Liver (tissue), 9 donors: Measurements from ENCODE around the gene HHIPL2. TPM values are rescaled to one million over a fixed set of nuclear protein-coding genes. Genes with fewer than 3 reads are reported as not detected.

ENCODE experiments used
- DNase-seq: peaks from one replicate; pipeline ENCODE4 v3.0.0-alpha.2; 2017; ENCODE audit warnings: low spot score
- H3K27ac ChIP-seq, 2 donors: one replicate each; pipeline ENCODE4 v1.7.0; 2013; ENCODE audit warnings: inconsistent platforms in 2 of 2, low read length in 2 of 2, control low read depth in 1 of 2, low read depth in 1 of 2, mild to moderate bottlenecking in 1 of 2
- H3K27me3 ChIP-seq, 4 donors: one replicate each; pipeline versions ENCODE4 v1.6.1 to v1.7.0; 2013; ENCODE audit warnings: low read length in 3 of 4, inconsistent platforms in 1 of 4, mild to moderate bottlenecking in 1 of 4, moderate library complexity in 1 of 4; ENCODE audit not compliant: control insufficient read depth in 4 of 4, insufficient read depth in 4 of 4
- H3K36me3 ChIP-seq, 4 donors: one replicate each; pipeline versions ENCODE4 v1.6.1 to v1.7.0; 2013; ENCODE audit warnings: low read length in 3 of 4, mild to moderate bottlenecking in 3 of 4, low read depth in 1 of 4, moderate library complexity in 1 of 4; ENCODE audit not compliant: control insufficient read depth in 4 of 4, insufficient read depth in 3 of 4
- H3K4me1 ChIP-seq, 4 donors: one replicate each; pipeline versions ENCODE4 v1.6.1 to v1.7.0; 2013; ENCODE audit warnings: low read length in 3 of 4, mild to moderate bottlenecking in 3 of 4, moderate library complexity in 1 of 4; ENCODE audit not compliant: control insufficient read depth in 4 of 4, insufficient read depth in 4 of 4
- H3K4me3 ChIP-seq, 3 donors: one replicate each; pipeline versions ENCODE4 v1.6.1 to v1.7.0; 2013; ENCODE audit warnings: low read length in 3 of 3, control low read depth in 1 of 3, low read depth in 1 of 3, mild to moderate bottlenecking in 1 of 3
- H3K9ac ChIP-seq, 2 donors: one replicate each; pipeline ENCODE4 v1.7.0; 2013; ENCODE audit warnings: low read length in 2 of 2, mild to moderate bottlenecking in 2 of 2, moderate library complexity in 2 of 2, control low read depth in 1 of 2, low read depth in 1 of 2
- H3K9me3 ChIP-seq, 4 donors: one replicate each; pipeline versions ENCODE4 v1.6.1 to v1.7.0; 2013; ENCODE audit warnings: low read length in 3 of 4; ENCODE audit not compliant: control insufficient read depth in 4 of 4
- EGR1 ChIP-seq, 2 donors: IDR thresholded peaks; 2 replicates each; pipeline ENCODE4 v1.6.1; 2016 to 2018; ENCODE audit warnings: antibody characterized with exemption in 2 of 2, low read depth in 2 of 2
- FOXA1 ChIP-seq: IDR thresholded peaks from 2 replicates; pipeline ENCODE4 v1.6.1; 2016; ENCODE audit warnings: antibody characterized with exemption
- FOXA2 ChIP-seq: IDR thresholded peaks from 2 replicates; pipeline ENCODE4 v1.6.1; 2016; ENCODE audit warnings: antibody characterized with exemption
- GABPA ChIP-seq, 2 donors: IDR thresholded peaks in 1 of 2; conservative IDR thresholded peaks in 1 of 2; 2 replicates each; pipeline ENCODE4 v1.6.1; 2016; ENCODE audit warnings: antibody characterized with exemption in 2 of 2, mild to moderate bottlenecking in 1 of 2, moderate library complexity in 1 of 2
- HNF4A ChIP-seq, 2 donors: conservative IDR thresholded peaks; 2 replicates each; pipeline ENCODE4 v1.6.1; 2016; ENCODE audit warnings: antibody characterized with exemption in 2 of 2, mild to moderate bottlenecking in 2 of 2
- HNF4G ChIP-seq: IDR thresholded peaks from 2 replicates; pipeline ENCODE4 v1.6.1; 2016; ENCODE audit warnings: antibody characterized with exemption
- JUND ChIP-seq, 2 donors: IDR thresholded peaks; 2 replicates each; pipeline ENCODE4 v1.6.1; 2016; ENCODE audit warnings: antibody characterized with exemption in 2 of 2
- NR2F2 ChIP-seq: IDR thresholded peaks from 2 replicates; pipeline ENCODE4 v1.6.1; 2016; ENCODE audit warnings: antibody characterized with exemption
- RAD21 ChIP-seq, 2 donors: IDR thresholded peaks; 2 replicates each; pipeline ENCODE4 v1.6.1; 2016; ENCODE audit warnings: antibody characterized with exemption in 2 of 2, mild to moderate bottlenecking in 2 of 2
- RXRA ChIP-seq, 2 donors: IDR thresholded peaks; 2 replicates each; pipeline ENCODE4 v1.6.1; 2017 to 2018; ENCODE audit warnings: antibody characterized with exemption in 2 of 2, mild to moderate bottlenecking in 1 of 2
- SP1 ChIP-seq: IDR thresholded peaks from 2 replicates; pipeline ENCODE4 v1.6.1; 2018; ENCODE audit warnings: antibody characterized with exemption, mild to moderate bottlenecking
- TAF1 ChIP-seq: conservative IDR thresholded peaks from 2 replicates; pipeline ENCODE4 v1.6.1; 2016; ENCODE audit warnings: antibody characterized with exemption, mild to moderate bottlenecking
- YY1 ChIP-seq: IDR thresholded peaks from 2 replicates; pipeline ENCODE4 v1.6.1; 2016; ENCODE audit warnings: antibody characterized with exemption, mild to moderate bottlenecking
- ZBTB33 ChIP-seq: IDR thresholded peaks from 2 replicates; pipeline ENCODE4 v1.6.1; 2016; ENCODE audit warnings: antibody characterized with exemption
- WGBS: extraction: QIAGEN DNeasy Blood & Tissue Kit; methylation state at CpG from one replicate; pipeline ENCODE4 v1.1.7; 2013; 5-methylcytosine and 5-hydroxymethylcytosine counted together
- polyA plus RNA-seq, 2 donors: library from polyadenylated mRNA; stranded (reverse) in 1 of 2; unstranded in 1 of 2; fragments of 200-250 nt in 1 of 2; fragments of >200 nt in 1 of 2; fragmentation: Nextera tagmentation in 1 of 2; extraction: Ambion mirVana in 1 of 2; gene quantifications; one replicate each; pipeline versions ENCODE4 v1.2.1 to v1.2.3, GENCODE V29; 2013 to 2015
- total RNA-seq, 2 donors: library from RNA; depleted of rRNA; stranded (reverse); fragments of >200 nt; gene quantifications; one replicate each; pipeline ENCODE4 v1.2.3, GENCODE V29; 2014
- TF ChIP-seq, protein P1 (sequence below): IDR thresholded peaks from 2 replicates; pipeline ENCODE4 v1.6.1; 2016; ENCODE audit warnings: antibody characterized with exemption
- TF ChIP-seq, protein P2 (sequence below): IDR thresholded peaks from 2 replicates; pipeline ENCODE4 v1.6.1; 2016; ENCODE audit warnings: antibody characterized with exemption
- TF ChIP-seq, protein P3 (sequence below): fragments of 150-350 bp; IDR thresholded peaks from 2 replicates; pipeline ENCODE4 v1.5.1; 2017; ENCODE audit warnings: improper control_type of control experiment, low read depth, low read length; ENCODE audit not compliant: missing input control
- TF ChIP-seq, protein P4 (sequence below): IDR thresholded peaks from 2 replicates; pipeline ENCODE4 v1.6.1; 2016; ENCODE audit warnings: antibody characterized with exemption, mild to moderate bottlenecking
- donor health status: healthy.
- donor health status: healthy.
- donor health status: healthy.
- donor health status: healthy.
- donor health status: healthy.

Gene HHIPL2
- total and polyA plus RNA-seq, 4 donors, result 0.05 to 0.25 TPM; not detected in 2

DNA sequence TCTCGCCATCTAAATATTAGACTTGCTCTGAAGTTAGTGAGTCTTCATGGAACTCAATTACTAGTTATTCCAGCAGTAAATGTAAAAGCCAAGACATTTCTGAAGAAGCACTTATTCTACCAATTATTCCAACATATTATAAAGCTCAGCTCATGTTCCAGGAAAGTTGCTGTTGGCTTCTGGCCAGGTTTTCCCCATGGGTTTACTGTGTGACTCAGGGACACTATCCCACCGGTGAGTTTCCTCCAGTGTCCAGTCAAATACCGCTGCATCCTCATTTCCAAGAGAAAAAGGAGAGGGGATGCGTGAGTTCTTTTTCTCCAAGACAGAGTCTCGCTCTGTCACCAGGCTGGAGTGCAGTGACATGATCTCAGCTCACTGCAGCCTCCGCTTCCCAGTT lies 9.2 kb upstream of the HHIPL2 start (continued):
- TF ChIP-seq TAF1 (no peak), RXRA (IDR thresholded peaks at IDR 0.05) (no peak), NR2F2 (no peak)
- TF ChIP-seq, protein P1, sequence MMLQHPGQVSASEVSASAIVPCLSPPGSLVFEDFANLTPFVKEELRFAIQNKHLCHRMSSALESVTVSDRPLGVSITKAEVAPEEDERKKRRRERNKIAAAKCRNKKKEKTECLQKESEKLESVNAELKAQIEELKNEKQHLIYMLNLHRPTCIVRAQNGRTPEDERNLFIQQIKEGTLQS, result no peak

GRCh38 chr1:222555992-222556615 lies 8.2 kb upstream of the HHIPL2 start:
- TF ChIP-seq NR2F2, result no peak
- TF ChIP-seq, protein P2, sequence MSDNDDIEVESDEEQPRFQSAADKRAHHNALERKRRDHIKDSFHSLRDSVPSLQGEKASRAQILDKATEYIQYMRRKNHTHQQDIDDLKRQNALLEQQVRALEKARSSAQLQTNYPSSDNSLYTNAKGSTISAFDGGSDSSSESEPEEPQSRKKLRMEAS, result peak; percentile 70
- TF ChIP-seq EGR1 (IDR thresholded peaks at IDR 0.05; ENCODE audit: low read depth in 2 of 2), result peak in 1 of 2 donors; percentile 57
- TF ChIP-seq HNF4A (conservative IDR thresholded peaks at IDR 0.05), result peak; percentile 94 to 95
- TF ChIP-seq, protein P1, result peak; percentile 82
- peak; percentile 83 for TF ChIP-seq YY1
- peak; percentile 44 for TF ChIP-seq FOXA1
- TF ChIP-seq ZBTB33, result peak; percentile 74
- TF ChIP-seq TAF1, result peak; percentile 81
- TF ChIP-seq SP1, result peak; percentile 88
- peak in 1 of 2 donors; percentile 25 for TF ChIP-seq GABPA (IDR thresholded peaks at IDR 0.05 in 1 of 2, conservative IDR thresholded peaks at IDR 0.05 in 1 of 2)
- peak; percentile 58 to 69 for TF ChIP-seq RAD21 (IDR thresholded peaks at IDR 0.05)
- TF ChIP-seq FOXA2, result peak; percentile 70
- peak; percentile 76 to 89 for TF ChIP-seq RXRA (IDR thresholded peaks at IDR 0.05)
- peak; percentile 92 to 95 for TF ChIP-seq JUND (IDR thresholded peaks at IDR 0.05)
- TF ChIP-seq, protein P3, sequence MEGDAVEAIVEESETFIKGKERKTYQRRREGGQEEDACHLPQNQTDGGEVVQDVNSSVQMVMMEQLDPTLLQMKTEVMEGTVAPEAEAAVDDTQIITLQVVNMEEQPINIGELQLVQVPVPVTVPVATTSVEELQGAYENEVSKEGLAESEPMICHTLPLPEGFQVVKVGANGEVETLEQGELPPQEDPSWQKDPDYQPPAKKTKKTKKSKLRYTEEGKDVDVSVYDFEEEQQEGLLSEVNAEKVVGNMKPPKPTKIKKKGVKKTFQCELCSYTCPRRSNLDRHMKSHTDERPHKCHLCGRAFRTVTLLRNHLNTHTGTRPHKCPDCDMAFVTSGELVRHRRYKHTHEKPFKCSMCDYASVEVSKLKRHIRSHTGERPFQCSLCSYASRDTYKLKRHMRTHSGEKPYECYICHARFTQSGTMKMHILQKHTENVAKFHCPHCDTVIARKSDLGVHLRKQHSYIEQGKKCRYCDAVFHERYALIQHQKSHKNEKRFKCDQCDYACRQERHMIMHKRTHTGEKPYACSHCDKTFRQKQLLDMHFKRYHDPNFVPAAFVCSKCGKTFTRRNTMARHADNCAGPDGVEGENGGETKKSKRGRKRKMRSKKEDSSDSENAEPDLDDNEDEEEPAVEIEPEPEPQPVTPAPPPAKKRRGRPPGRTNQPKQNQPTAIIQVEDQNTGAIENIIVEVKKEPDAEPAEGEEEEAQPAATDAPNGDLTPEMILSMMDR, result no peak
- TF ChIP-seq HNF4G, result peak; percentile 81
- TF ChIP-seq, protein P4, sequence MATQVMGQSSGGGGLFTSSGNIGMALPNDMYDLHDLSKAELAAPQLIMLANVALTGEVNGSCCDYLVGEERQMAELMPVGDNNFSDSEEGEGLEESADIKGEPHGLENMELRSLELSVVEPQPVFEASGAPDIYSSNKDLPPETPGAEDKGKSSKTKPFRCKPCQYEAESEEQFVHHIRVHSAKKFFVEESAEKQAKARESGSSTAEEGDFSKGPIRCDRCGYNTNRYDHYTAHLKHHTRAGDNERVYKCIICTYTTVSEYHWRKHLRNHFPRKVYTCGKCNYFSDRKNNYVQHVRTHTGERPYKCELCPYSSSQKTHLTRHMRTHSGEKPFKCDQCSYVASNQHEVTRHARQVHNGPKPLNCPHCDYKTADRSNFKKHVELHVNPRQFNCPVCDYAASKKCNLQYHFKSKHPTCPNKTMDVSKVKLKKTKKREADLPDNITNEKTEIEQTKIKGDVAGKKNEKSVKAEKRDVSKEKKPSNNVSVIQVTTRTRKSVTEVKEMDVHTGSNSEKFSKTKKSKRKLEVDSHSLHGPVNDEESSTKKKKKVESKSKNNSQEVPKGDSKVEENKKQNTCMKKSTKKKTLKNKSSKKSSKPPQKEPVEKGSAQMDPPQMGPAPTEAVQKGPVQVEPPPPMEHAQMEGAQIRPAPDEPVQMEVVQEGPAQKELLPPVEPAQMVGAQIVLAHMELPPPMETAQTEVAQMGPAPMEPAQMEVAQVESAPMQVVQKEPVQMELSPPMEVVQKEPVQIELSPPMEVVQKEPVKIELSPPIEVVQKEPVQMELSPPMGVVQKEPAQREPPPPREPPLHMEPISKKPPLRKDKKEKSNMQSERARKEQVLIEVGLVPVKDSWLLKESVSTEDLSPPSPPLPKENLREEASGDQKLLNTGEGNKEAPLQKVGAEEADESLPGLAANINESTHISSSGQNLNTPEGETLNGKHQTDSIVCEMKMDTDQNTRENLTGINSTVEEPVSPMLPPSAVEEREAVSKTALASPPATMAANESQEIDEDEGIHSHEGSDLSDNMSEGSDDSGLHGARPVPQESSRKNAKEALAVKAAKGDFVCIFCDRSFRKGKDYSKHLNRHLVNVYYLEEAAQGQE, result peak; percentile 78
- Histone ChIP-seq H3K9ac (no peak overlapping the region), H3K9me3 (no peaks in the 10 kb centered on the region), H3K4me3 (no peak overlapping the region), H3K4me1 (peaks cover 0 to 27% (median 12%) of the 10 kb centered on the region in 4 donors), H3K27ac (peak overlapping the region; percentile 62 to 86), H3K36me3 (peaks cover 0 to 12% (median 2%) of the 10 kb centered on the region in 4 donors), H3K27me3 (no peaks in the 10 kb centered on the region)
- 37% methylated on average over 2 of the region's 2 CpGs for WGBS
- peak; percentile 36 for DNase-seq
